HUES64 (cell line): ENCODE data around the gene SCNN1G.

Source experiments
- H3K27ac ChIP-seq: 2 replicates; pipeline ENCODE4 v1.7.0; 2013; ENCODE audit warnings: low read depth, low read length, inconsistent platforms
- H3K27me3 ChIP-seq: 2 replicates; pipeline ENCODE4 v1.6.1; 2013; ENCODE audit warnings: mild to moderate bottlenecking, low read length; ENCODE audit not compliant: insufficient read depth
- H3K36me3 ChIP-seq: 2 replicates; pipeline ENCODE4 v1.6.1; 2013; ENCODE audit warnings: mild to moderate bottlenecking, low read length; ENCODE audit not compliant: insufficient read depth
- H3K4me1 ChIP-seq: 2 replicates; pipeline ENCODE4 v1.6.1; 2013; ENCODE audit warnings: mild to moderate bottlenecking, low read length, moderate library complexity; ENCODE audit not compliant: insufficient read depth
- H3K4me3 ChIP-seq: 2 replicates; pipeline ENCODE4 v1.5.1; 2013; ENCODE audit warnings: mild to moderate bottlenecking, low read length, moderate library complexity
- H3K9ac ChIP-seq: 2 replicates; pipeline ENCODE4 v1.6.1; 2013; ENCODE audit warnings: mild to moderate bottlenecking, low read depth, low read length
- H3K9me3 ChIP-seq: 2 replicates; pipeline ENCODE4 v1.6.1; 2013; ENCODE audit warnings: low read depth, low read length; ENCODE audit not compliant: insufficient read depth
- WGBS: fragments of 150-250, 120-280 bp; methylation state at CpG from one replicate; pipeline ENCODE4 v1.1.7; 2013; ENCODE audit warnings: missing lambda C conversion rate; 5-methylcytosine and 5-hydroxymethylcytosine counted together

The SCNN1G gene

GRCh38 chr16:23181506-23181905 lies 1.0 kb upstream of the SCNN1G start:
- no peak overlapping the region for H3K27ac ChIP-seq

GRCh38 chr16:23182206-23182678 lies 303 bp upstream of the SCNN1G start:
- Histone ChIP-seq H3K9ac (no peak overlapping the region), H3K27ac (no peak overlapping the region), H3K36me3 (no peaks in the 10 kb centered on the region), H3K9me3 (no peaks in the 10 kb centered on the region), H3K4me1 (no peaks in the 10 kb centered on the region), H3K27me3 (peaks cover 48% of the 10 kb centered on the region), H3K4me3 (peak overlapping the region; percentile 66)
- 7% methylated on average over 33 of the region's 33 CpGs for WGBS

More at GRCh38 chr16:23181506-23181905, 1.0 kb upstream of the SCNN1G start:
- H3K9ac ChIP-seq = no peak overlapping the region
- H3K27me3 ChIP-seq = peaks cover 48% of the 10 kb centered on the region
- H3K4me3 ChIP-seq = no peak overlapping the region
- H3K9me3 ChIP-seq = no peaks in the 10 kb centered on the region
- 91% methylated on average over 4 of the region's 4 CpGs for WGBS
- H3K4me1 ChIP-seq = no peaks in the 10 kb centered on the region
- no peaks in the 10 kb centered on the region for H3K36me3 ChIP-seq

GRCh38 chr16:23183543-23183862 lies 958 bp downstream of the SCNN1G start:
- Histone ChIP-seq H3K4me1 (no peaks in the 10 kb centered on the region), H3K4me3 (peak overlapping the region; percentile 66; the same call in 1 of the 2 replicates), H3K27ac (no peak overlapping the region), H3K27me3 (peaks cover 48% of the 10 kb centered on the region), H3K36me3 (no peaks in the 10 kb centered on the region), H3K9me3 (no peaks in the 10 kb centered on the region), H3K9ac (no peak overlapping the region)
- WGBS = 38% methylated on average over 2 of the region's 4 CpGs

GRCh38 chr16:23185656-23186055 lies 3.1 kb downstream of the SCNN1G start:
- no peak overlapping the region for H3K9ac ChIP-seq

GRCh38 chr16:23186171-23186570 lies 3.6 kb downstream of the SCNN1G start:
- Histone ChIP-seq H3K4me1 (no peaks in the 10 kb centered on the region), H3K27me3 (peaks cover 44% of the 10 kb centered on the region), H3K27ac (no peak overlapping the region), H3K9me3 (no peaks in the 10 kb centered on the region), H3K9ac (no peak overlapping the region), H3K4me3 (no peak overlapping the region), H3K36me3 (no peaks in the 10 kb centered on the region)
- WGBS = 88% methylated on average over 24 of the region's 24 CpGs

More at GRCh38 chr16:23185656-23186055, 3.1 kb downstream of the SCNN1G start:
- 81% methylated on average over 11 of the region's 11 CpGs for WGBS
- Histone ChIP-seq H3K4me3 (no peak overlapping the region), H3K4me1 (no peaks in the 10 kb centered on the region), H3K36me3 (no peaks in the 10 kb centered on the region), H3K27me3 (peaks cover 48% of the 10 kb centered on the region), H3K27ac (no peak overlapping the region), H3K9me3 (no peaks in the 10 kb centered on the region)

- Histone ChIP-seq H3K9me3 (no peaks in the 10 kb centered on the region), H3K27ac (no peak overlapping the region), H3K36me3 (no peaks in the 10 kb centered on the region), H3K4me3 (no peak overlapping the region), H3K4me1 (no peaks in the 10 kb centered on the region), H3K27me3 (peaks cover 33% of the 10 kb centered on the region), H3K9ac (no peak overlapping the region)
- 63% methylated on average over 3 of the region's 3 CpGs for WGBS
These were observed 4.8 kb downstream of the SCNN1G start for GRCh38 chr16:23187341-23187740.

- no peak overlapping the region for H3K4me3 ChIP-seq
- peaks cover 19% of the 10 kb centered on the region for H3K27me3 ChIP-seq
- no peaks in the 10 kb centered on the region for H3K36me3 ChIP-seq
- H3K9me3 ChIP-seq = no peaks in the 10 kb centered on the region
- 96% methylated on average over 2 of the region's 2 CpGs for WGBS
- H3K27ac ChIP-seq = no peak overlapping the region
- no peaks in the 10 kb centered on the region for H3K4me1 ChIP-seq
- no peak overlapping the region for H3K9ac ChIP-seq
These were observed 6.4 kb downstream of the SCNN1G start for GRCh38 chr16:23188911-23189310.

GRCh38 chr16:23194497-23195221 lies 12.1 kb downstream of the SCNN1G start:
- Histone ChIP-seq H3K9me3 (no peaks in the 10 kb centered on the region), H3K36me3 (no peaks in the 10 kb centered on the region), H3K27me3 (no peaks in the 10 kb centered on the region), H3K4me3 (no peak overlapping the region), H3K27ac (no peak overlapping the region), H3K9ac (no peak overlapping the region), H3K4me1 (peaks cover 22% of the 10 kb centered on the region)
- 96% methylated on average over 9 of the region's 9 CpGs for WGBS

- Histone ChIP-seq H3K9me3 (no peaks in the 10 kb centered on the region), H3K36me3 (no peaks in the 10 kb centered on the region), H3K27ac (no peak overlapping the region), H3K4me1 (peaks cover 28% of the 10 kb centered on the region), H3K4me3 (no peak overlapping the region), H3K27me3 (no peaks in the 10 kb centered on the region), H3K9ac (no peak overlapping the region)
- WGBS = 74% methylated on average over 2 of the region's 3 CpGs
These were observed 12.9 kb downstream of the SCNN1G start for GRCh38 chr16:23195366-23195978.

- no peaks in the 10 kb centered on the region for H3K9me3 ChIP-seq
- WGBS = 40% methylated on average over 5 of the region's 5 CpGs
- H3K4me3 ChIP-seq = no peak overlapping the region
- H3K4me1 ChIP-seq = peaks cover 39% of the 10 kb centered on the region
- no peaks in the 10 kb centered on the region for H3K27me3 ChIP-seq
- H3K9ac ChIP-seq = no peak overlapping the region
- H3K27ac ChIP-seq = no peak overlapping the region
- H3K36me3 ChIP-seq = no peaks in the 10 kb centered on the region
These were observed 14.0 kb downstream of the SCNN1G start for GRCh38 chr16:23196539-23196938.

- Histone ChIP-seq H3K9ac (no peak overlapping the region), H3K36me3 (no peaks in the 10 kb centered on the region), H3K9me3 (no peaks in the 10 kb centered on the region), H3K4me3 (no peak overlapping the region), H3K4me1 (peaks cover 40% of the 10 kb centered on the region), H3K27ac (no peak overlapping the region), H3K27me3 (no peaks in the 10 kb centered on the region)
- 93% methylated on average over 1 of the region's 1 CpG for WGBS
These were observed 19.6 kb downstream of the SCNN1G start for GRCh38 chr16:23202166-23202565.
